Measurements from ENCODE around the gene FUCA2. TPM values are rescaled to one million over a fixed set of nuclear protein-coding genes. Genes with fewer than 3 reads are reported as not detected.

Gene FUCA2
- total and polyA plus RNA-seq, 7 donors, result 8.7 to 32.3 (median 11.4) TPM

- Histone ChIP-seq H3K4me1 (no peaks in the 10 kb centered on the region), H3K4me3 (no peak overlapping the region), H3K9me3 (no peaks in the 10 kb centered on the region), H3K27me3 (ENCODE audit: insufficient read depth in 3 of 3, low read length in 2 of 3) (peaks cover 0 to 3% (median 0%) of the 10 kb centered on the region in 3 donors), H3K27ac (no peak overlapping the region), H3K36me3 (ENCODE audit: insufficient read depth in 1 of 2, low read depth in 1 of 2) (no peaks in the 10 kb centered on the region)
- DNase-seq (no peak), ATAC-seq (no peak)
- TF ChIP-seq CTCF (IDR thresholded peaks at IDR 0.05), result no peak
- intact Hi-C loops (cut with DNase I), result no loop called here
- 94 to 97% (median 96%) methylated on average over 3 of the region's 3 CpGs for WGBS, 3 donors
Observed at GRCh38 chr6:143546599-143546998, 35.1 kb upstream of the FUCA2 start.

GRCh38 chr6:143545976-143546547 is 34.5 kb upstream of the FUCA2 start:
- H3K36me3 ChIP-seq (ENCODE audit: insufficient read depth in 1 of 2, low read depth in 1 of 2), result no peaks in the 10 kb centered on the region
- H3K27ac ChIP-seq, result no peak overlapping the region
- 61 to 75% (median 63%) methylated on average over 3 of the region's 3 CpGs for WGBS, 3 donors

GRCh38 chr6:143545165-143545564 is 33.6 kb upstream of the FUCA2 start:
- ATAC-seq, result no peak
- no peak overlapping the region for H3K27ac ChIP-seq

More at GRCh38 chr6:143545976-143546547, 34.5 kb upstream of the FUCA2 start:
- intact Hi-C loops (cut with DNase I), result no loop called here
- Histone ChIP-seq H3K4me3 (no peak overlapping the region), H3K9me3 (no peaks in the 10 kb centered on the region), H3K27me3 (ENCODE audit: insufficient read depth in 3 of 3, low read length in 2 of 3) (peaks cover 0 to 9% (median 0%) of the 10 kb centered on the region in 3 donors), H3K4me1 (no peaks in the 10 kb centered on the region)
- ATAC-seq (no peak), DNase-seq (no peak)
- no peak for TF ChIP-seq CTCF (IDR thresholded peaks at IDR 0.05)

GRCh38 chr6:143544011-143544696 is 32.6 kb upstream of the FUCA2 start:
- Histone ChIP-seq H3K4me3 (no peak overlapping the region), H3K36me3 (ENCODE audit: insufficient read depth in 1 of 2, low read depth in 1 of 2) (no peaks in the 10 kb centered on the region), H3K9me3 (no peaks in the 10 kb centered on the region), H3K27ac (no peak overlapping the region), H3K4me1 (no peaks in the 10 kb centered on the region), H3K27me3 (ENCODE audit: insufficient read depth in 3 of 3, low read length in 2 of 3) (peaks cover 0 to 23% (median 0%) of the 10 kb centered on the region in 3 donors)
- TF ChIP-seq CTCF (IDR thresholded peaks at IDR 0.05), result no peak
- WGBS, 3 donors, result 87 to 94% (median 89%) methylated on average over 4 of the region's 4 CpGs
- no peak for DNase-seq
- ATAC-seq, result no peak
- intact Hi-C loops (cut with DNase I), result no loop called here

More at GRCh38 chr6:143545165-143545564, 33.6 kb upstream of the FUCA2 start:
- 56 to 72% (median 72%) methylated on average over 2 of the region's 2 CpGs for whole genome bisulfite sequencing, 3 donors
- peaks cover 0 to 13% (median 0%) of the 10 kb centered on the region in 3 donors for H3K27me3 ChIP-seq (ENCODE audit: insufficient read depth in 3 of 3, low read length in 2 of 3)
- H3K9me3 ChIP-seq, result no peaks in the 10 kb centered on the region
- DNase-seq, result no peak
- no peaks in the 10 kb centered on the region for H3K4me1 ChIP-seq
- intact Hi-C loops (cut with DNase I), result no loop called here
- TF ChIP-seq CTCF (IDR thresholded peaks at IDR 0.05), result no peak
- H3K36me3 ChIP-seq (ENCODE audit: insufficient read depth in 1 of 2, low read depth in 1 of 2), result no peaks in the 10 kb centered on the region
- H3K4me3 ChIP-seq, result no peak overlapping the region
